Measurements from ENCODE around the gene ELOB. TPM values are rescaled to one million over a fixed set of nuclear protein-coding genes. Genes with fewer than 3 reads are reported as not detected.

Gene ELOB
- polyA plus RNA-seq, 1 of the 3 experiments (the other 2 are of a cell fraction) = 329 TPM

DNA sequence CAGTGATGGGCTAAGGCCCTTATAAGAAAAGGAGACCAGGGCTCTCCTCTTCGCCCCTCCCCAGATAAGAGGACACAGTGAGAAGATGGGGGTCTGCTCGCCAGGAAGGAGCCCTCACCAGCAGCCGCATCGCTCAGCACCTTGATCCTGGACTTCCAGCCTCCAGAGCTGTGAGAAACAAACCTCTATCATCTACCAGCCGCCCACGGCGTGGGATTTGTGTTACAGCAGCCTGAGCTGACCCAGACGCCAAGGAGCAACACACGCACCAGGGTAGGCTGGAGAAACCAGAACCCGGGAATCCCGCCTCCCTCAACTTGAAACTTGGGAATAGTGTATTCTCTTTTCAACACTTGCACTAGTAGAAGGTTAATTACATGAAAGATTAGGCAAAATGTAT lies 48.8 kb upstream of the ELOB start:
- ChIA-PET CTCF (interaction anchor here (1.7 kb wide), 2 partner anchors 13 to 42 kb away, joined by 6 to 7 read pairs; no protein-coding TSS in a partner anchor), POLR2A (no interaction called here)
- Histone ChIP-seq H3K4me1 (ENCODE audit: control insufficient read depth in 1 of 2, insufficient read depth in 2 of 2, low read depth in 1 of 2, low read length in 1 of 2) (peaks cover 0 to 28% of the 10 kb centered on the region in 2 experiments; a peak in 1 of 4 replicates), H3K27ac (ENCODE audit: low read depth in 2 of 2, low read length in 1 of 2) (no peak overlapping the region), H2AFZ (ENCODE audit: low read depth) (no peak overlapping the region), H3K27me3 (ENCODE audit: insufficient read depth) (no peaks in the 10 kb centered on the region), H3K79me2 (ENCODE audit: insufficient read depth) (no peaks in the 10 kb centered on the region), H3K36me3 (replicated peaks in 1 of 2; ENCODE audit: control insufficient read depth in 1 of 2, insufficient read depth in 2 of 2, low read length in 1 of 2) (no peaks in the 10 kb centered on the region), H3K9me3 (no peaks in the 10 kb centered on the region), H3F3A (replicated peaks; ENCODE audit: insufficient read depth) (no peaks in the 10 kb centered on the region), H4K20me1 (ENCODE audit: insufficient read depth) (no peaks in the 10 kb centered on the region), H3K4me2 (no peak overlapping the region), H3K9ac (no peak overlapping the region), H3K9me2 (no peaks in the 10 kb centered on the region), H3K4me3 (ENCODE audit: low read depth in 2 of 2, low read length in 1 of 2) (no peak overlapping the region)
- DNase-seq = no peak
- WGBS (ENCODE audit: low lambda C conversion rate) = 71% methylated on average over 7 of the region's 11 CpGs
- TF ChIP-seq SMC3 (IDR thresholded peaks at IDR 0.05; ENCODE audit: low read depth, low read length) (no peak), ELF1 (IDR thresholded peaks at IDR 0.05) (no peak), RCOR1 (IDR thresholded peaks at IDR 0.05; ENCODE audit: low read length) (no peak), YY1 (IDR thresholded peaks at IDR 0.05; ENCODE audit: low read depth) (no peak), SIN3A (IDR thresholded peaks at IDR 0.05; ENCODE audit: borderline replicate concordance, low read depth, low read length) (no peak), FOXJ3 (CRISPR knock-in tag; IDR thresholded peaks at IDR 0.05) (no peak), JUND (IDR thresholded peaks at IDR 0.05) (no peak), CHD2 (IDR thresholded peaks at IDR 0.05; ENCODE audit: low read length, partially characterized antibody) (no peak), RXRA (IDR thresholded peaks at IDR 0.05; ENCODE audit: borderline replicate concordance, low read depth) (no peak)
- TF ChIP-seq, protein P1, sequence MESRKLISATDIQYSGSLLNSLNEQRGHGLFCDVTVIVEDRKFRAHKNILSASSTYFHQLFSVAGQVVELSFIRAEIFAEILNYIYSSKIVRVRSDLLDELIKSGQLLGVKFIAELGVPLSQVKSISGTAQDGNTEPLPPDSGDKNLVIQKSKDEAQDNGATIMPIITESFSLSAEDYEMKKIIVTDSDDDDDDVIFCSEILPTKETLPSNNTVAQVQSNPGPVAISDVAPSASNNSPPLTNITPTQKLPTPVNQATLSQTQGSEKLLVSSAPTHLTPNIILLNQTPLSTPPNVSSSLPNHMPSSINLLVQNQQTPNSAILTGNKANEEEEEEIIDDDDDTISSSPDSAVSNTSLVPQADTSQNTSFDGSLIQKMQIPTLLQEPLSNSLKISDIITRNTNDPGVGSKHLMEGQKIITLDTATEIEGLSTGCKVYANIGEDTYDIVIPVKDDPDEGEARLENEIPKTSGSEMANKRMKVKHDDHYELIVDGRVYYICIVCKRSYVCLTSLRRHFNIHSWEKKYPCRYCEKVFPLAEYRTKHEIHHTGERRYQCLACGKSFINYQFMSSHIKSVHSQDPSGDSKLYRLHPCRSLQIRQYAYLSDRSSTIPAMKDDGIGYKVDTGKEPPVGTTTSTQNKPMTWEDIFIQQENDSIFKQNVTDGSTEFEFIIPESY (IDR thresholded peaks at IDR 0.05; ENCODE audit: borderline replicate concordance, low read depth) = no peak

DNA sequence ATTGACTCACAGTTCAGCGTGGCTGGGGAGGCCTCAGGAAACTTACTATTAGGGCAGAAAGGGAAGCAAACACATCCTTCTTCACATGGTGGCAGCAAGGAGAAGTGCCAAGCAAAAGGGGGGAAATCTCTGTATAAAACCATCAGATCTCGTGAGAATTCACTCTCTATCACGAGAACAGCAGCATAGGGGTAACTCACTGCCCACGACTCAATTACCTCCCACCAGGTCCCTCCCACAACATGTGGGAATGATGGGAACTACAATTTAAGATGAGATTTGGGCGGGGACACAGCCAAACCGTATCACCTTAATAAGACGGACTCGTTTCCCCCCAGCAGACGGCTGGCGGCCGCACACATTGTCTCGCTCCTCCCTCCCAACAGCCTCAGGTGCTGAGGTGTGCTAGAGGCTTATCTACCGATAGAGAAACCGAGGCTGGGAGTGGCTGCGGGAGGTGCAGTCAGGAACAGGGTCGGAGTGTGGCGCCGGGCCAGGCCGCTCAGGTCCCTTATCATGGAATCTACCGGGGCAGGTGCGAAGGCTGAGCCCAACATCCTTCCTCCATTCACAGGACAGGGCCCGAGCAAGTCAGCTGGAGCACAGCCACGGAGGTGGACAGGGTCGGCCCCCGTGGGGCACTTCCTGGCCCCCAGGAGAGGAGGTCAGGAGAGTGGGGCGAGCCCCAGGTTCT lies 48.1 kb upstream of the ELOB start:
- H3K4me2 ChIP-seq = no peak overlapping the region
- peaks cover 0 to 31% of the 10 kb centered on the region in 2 experiments; a peak in 1 of 4 replicates for H3K4me1 ChIP-seq (ENCODE audit: control insufficient read depth in 1 of 2, insufficient read depth in 2 of 2, low read depth in 1 of 2, low read length in 1 of 2)
- H2AFZ ChIP-seq (ENCODE audit: low read depth) = no peak overlapping the region
- TF ChIP-seq RAD21 (IDR thresholded peaks at IDR 0.05; ENCODE audit: low read length) = no peak
- TF ChIP-seq POLR2AphosphoS5 (IDR thresholded peaks at IDR 0.05; ENCODE audit: low read depth, low read length) = no peak
- TF ChIP-seq, protein P2, sequence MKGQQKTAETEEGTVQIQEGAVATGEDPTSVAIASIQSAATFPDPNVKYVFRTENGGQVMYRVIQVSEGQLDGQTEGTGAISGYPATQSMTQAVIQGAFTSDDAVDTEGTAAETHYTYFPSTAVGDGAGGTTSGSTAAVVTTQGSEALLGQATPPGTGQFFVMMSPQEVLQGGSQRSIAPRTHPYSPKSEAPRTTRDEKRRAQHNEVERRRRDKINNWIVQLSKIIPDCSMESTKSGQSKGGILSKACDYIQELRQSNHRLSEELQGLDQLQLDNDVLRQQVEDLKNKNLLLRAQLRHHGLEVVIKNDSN (IDR thresholded peaks at IDR 0.05; ENCODE audit: borderline replicate concordance, low read depth) = no peak
- no peak for TF ChIP-seq MEF2A (IDR thresholded peaks at IDR 0.05; ENCODE audit: borderline replicate concordance, low read depth)
- TF ChIP-seq RXRA (IDR thresholded peaks at IDR 0.05; ENCODE audit: borderline replicate concordance, low read depth) = no peak
- TF ChIP-seq RFX5 (IDR thresholded peaks at IDR 0.05; ENCODE audit: low read length) = no peak
- TF ChIP-seq, protein P3, sequence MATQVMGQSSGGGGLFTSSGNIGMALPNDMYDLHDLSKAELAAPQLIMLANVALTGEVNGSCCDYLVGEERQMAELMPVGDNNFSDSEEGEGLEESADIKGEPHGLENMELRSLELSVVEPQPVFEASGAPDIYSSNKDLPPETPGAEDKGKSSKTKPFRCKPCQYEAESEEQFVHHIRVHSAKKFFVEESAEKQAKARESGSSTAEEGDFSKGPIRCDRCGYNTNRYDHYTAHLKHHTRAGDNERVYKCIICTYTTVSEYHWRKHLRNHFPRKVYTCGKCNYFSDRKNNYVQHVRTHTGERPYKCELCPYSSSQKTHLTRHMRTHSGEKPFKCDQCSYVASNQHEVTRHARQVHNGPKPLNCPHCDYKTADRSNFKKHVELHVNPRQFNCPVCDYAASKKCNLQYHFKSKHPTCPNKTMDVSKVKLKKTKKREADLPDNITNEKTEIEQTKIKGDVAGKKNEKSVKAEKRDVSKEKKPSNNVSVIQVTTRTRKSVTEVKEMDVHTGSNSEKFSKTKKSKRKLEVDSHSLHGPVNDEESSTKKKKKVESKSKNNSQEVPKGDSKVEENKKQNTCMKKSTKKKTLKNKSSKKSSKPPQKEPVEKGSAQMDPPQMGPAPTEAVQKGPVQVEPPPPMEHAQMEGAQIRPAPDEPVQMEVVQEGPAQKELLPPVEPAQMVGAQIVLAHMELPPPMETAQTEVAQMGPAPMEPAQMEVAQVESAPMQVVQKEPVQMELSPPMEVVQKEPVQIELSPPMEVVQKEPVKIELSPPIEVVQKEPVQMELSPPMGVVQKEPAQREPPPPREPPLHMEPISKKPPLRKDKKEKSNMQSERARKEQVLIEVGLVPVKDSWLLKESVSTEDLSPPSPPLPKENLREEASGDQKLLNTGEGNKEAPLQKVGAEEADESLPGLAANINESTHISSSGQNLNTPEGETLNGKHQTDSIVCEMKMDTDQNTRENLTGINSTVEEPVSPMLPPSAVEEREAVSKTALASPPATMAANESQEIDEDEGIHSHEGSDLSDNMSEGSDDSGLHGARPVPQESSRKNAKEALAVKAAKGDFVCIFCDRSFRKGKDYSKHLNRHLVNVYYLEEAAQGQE (IDR thresholded peaks at IDR 0.05; ENCODE audit: low read depth, low read length) = no peak
- TF ChIP-seq GATA2 (CRISPR knock-in tag; IDR thresholded peaks at IDR 0.05) = no peak
- no peak for TF ChIP-seq TCF12 (IDR thresholded peaks at IDR 0.05)
- TF ChIP-seq FOXJ3 (CRISPR knock-in tag; IDR thresholded peaks at IDR 0.05) = no peak
- no peak for TF ChIP-seq EP300 (IDR thresholded peaks at IDR 0.05; ENCODE audit: borderline replicate concordance in 1 of 2, low read depth in 1 of 2, low read length in 1 of 2)
- TF ChIP-seq NFIC (IDR thresholded peaks at IDR 0.05; ENCODE audit: borderline replicate concordance) = no peak
- no peak for TF ChIP-seq FOXM1 (IDR thresholded peaks at IDR 0.05; ENCODE audit: low read depth)
- TF ChIP-seq JUND (IDR thresholded peaks at IDR 0.05) = no peak
- H3K9me3 ChIP-seq = no peaks in the 10 kb centered on the region
- no peaks in the 10 kb centered on the region for H3K36me3 ChIP-seq (replicated peaks in 1 of 2; ENCODE audit: control insufficient read depth in 1 of 2, insufficient read depth in 2 of 2, low read length in 1 of 2)
- H3F3A ChIP-seq (replicated peaks; ENCODE audit: insufficient read depth) = no peaks in the 10 kb centered on the region
- H3K9me2 ChIP-seq = no peaks in the 10 kb centered on the region
- H3K27me3 ChIP-seq (ENCODE audit: insufficient read depth) = no peaks in the 10 kb centered on the region
- ChIA-PET CTCF (interaction anchor here (1.7 kb wide), 1 partner anchor 43 kb away, joined by 7 read pairs; no protein-coding TSS in a partner anchor), POLR2A (no interaction called here)
- H3K79me2 ChIP-seq (ENCODE audit: insufficient read depth) = no peaks in the 10 kb centered on the region
- no peak overlapping the region for H3K27ac ChIP-seq (ENCODE audit: low read depth in 2 of 2, low read length in 1 of 2)
- H3K9ac ChIP-seq = no peak overlapping the region
- no peak for DNase-seq
- H4K20me1 ChIP-seq (ENCODE audit: insufficient read depth) = no peaks in the 10 kb centered on the region
- no peak overlapping the region for H3K4me3 ChIP-seq (ENCODE audit: low read depth in 2 of 2, low read length in 1 of 2)
- 74% methylated on average over 26 of the region's 26 CpGs for WGBS (ENCODE audit: low lambda C conversion rate)

Data from SK-N-SH (cell line).